Activated CD8-positive, alpha-beta T cell treated with anti-CD3 and anti-CD28 coated beads for 36 hours (primary cell): ENCODE data around the gene SPRR1B. TPM values are rescaled to one million over a fixed set of nuclear protein-coding genes. Genes with fewer than 3 reads are reported as not detected.

ENCODE experiments used
- ATAC-seq: fragments of 200-7000 bp; cut with Tn5 transposase; one replicate; pipeline ENCODE4 v1.10.0; 2021; ENCODE audit warnings: mild to moderate bottlenecking, moderate library complexity
- CTCF ChIA-PET: fragments of 350-600 bp; sonication (Branson Sonifier 250); formaldehyde crosslinking; loops from one replicate; lab custom pipeline; 2021; ENCODE audit warnings: antibody characterized with exemption; lab: Charles Lee
- POLR2A ChIA-PET: fragments of 350-600 bp; sonication (Branson Sonifier 250); formaldehyde crosslinking; loops from one replicate; lab custom pipeline; 2021; ENCODE audit warnings: antibody characterized with exemption; lab: Charles Lee
- DNase-seq: peaks from one replicate; pipeline ENCODE4 v3.0.0-alpha.2; 2020
- H3K27ac Mint-ChIP-seq: one replicate; pipeline ENCODE4 v1.8.0; 2021; ENCODE audit warnings: mild to moderate bottlenecking, mixed read lengths
- H3K27me3 Mint-ChIP-seq: one replicate; pipeline ENCODE4 v1.8.0; 2021; ENCODE audit warnings: mixed read lengths
- H3K36me3 Mint-ChIP-seq: one replicate; pipeline ENCODE4 v1.8.0; 2021; ENCODE audit warnings: low read depth, mixed read lengths
- H3K4me1 Mint-ChIP-seq: one replicate; pipeline ENCODE4 v1.8.0; 2021; ENCODE audit warnings: low read depth, mixed read lengths
- H3K4me3 Mint-ChIP-seq: one replicate; pipeline ENCODE4 v1.8.0; 2021; ENCODE audit warnings: mild to moderate bottlenecking, moderate library complexity, mixed read lengths
- H3K9me3 Mint-ChIP-seq: one replicate; pipeline ENCODE4 v1.8.0; 2021; ENCODE audit warnings: mixed read lengths
- CTCF ChIP-seq: fragments of 200-600 bp; IDR thresholded peaks from one replicate; pipeline ENCODE4 v1.8.0; 2022; ENCODE audit warnings: antibody characterized with exemption, mild to moderate bottlenecking
- intact Hi-C: fragments of 100-400 bp; cut with micrococcal nuclease; formaldehyde crosslinking; loops from one replicate; pipeline ENCODE4 v1.10.0; 2022
- total RNA-seq, 2 experiments: library from RNA; stranded (reverse); gene quantifications; one replicate each; pipeline ENCODE4 v1.2.3, GENCODE V29; 2021

The SPRR1B gene
- total RNA-seq, 2 experiments from 2014 or later: not detected

GRCh38 chr1:152993186-152993585 is 37.8 kb upstream of the SPRR1B start:
- Mint-ChIP-seq H3K27me3 (peaks cover 26% of the 10 kb centered on the region), H3K27ac (no peak overlapping the region), H3K9me3 (peaks cover 5% of the 10 kb centered on the region), H3K4me3 (no peak overlapping the region), H3K4me1 (no peaks in the 10 kb centered on the region), H3K36me3 (no peaks in the 10 kb centered on the region)
- ChIA-PET POLR2A (no interaction called here), CTCF (no interaction called here)
- DNase-seq (no peak), ATAC-seq (no peak)
- TF ChIP-seq CTCF: no peak
- intact Hi-C loops: no loop called here

DNA sequence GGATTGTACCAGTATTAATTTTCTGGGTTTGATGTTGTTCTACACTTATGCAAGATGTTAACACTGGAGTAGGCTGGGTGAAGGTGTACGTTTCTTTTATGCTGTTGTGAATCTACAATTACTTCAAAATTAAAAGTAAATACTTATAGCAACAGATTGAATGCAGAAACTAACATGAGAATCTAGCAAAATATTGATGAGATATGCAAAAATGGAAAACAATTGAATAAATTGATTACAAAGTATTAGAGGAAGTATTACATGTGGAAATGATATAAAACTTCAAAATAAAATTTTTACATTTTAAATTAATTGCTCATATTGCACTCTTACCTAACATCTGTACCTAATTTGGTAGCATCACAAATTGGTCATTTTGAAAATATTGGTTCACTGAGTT is 35.2 kb upstream of the SPRR1B start:
- no peak for DNase-seq
- ATAC-seq: no peak
- Mint-ChIP-seq H3K27me3 (peaks cover 26% of the 10 kb centered on the region), H3K9me3 (peaks cover 5% of the 10 kb centered on the region), H3K27ac (no peak overlapping the region), H3K4me1 (no peaks in the 10 kb centered on the region), H3K36me3 (no peaks in the 10 kb centered on the region), H3K4me3 (no peak overlapping the region)
- ChIA-PET POLR2A (no interaction called here), CTCF (no interaction called here)
- TF ChIP-seq CTCF: no peak
- intact Hi-C loops: no loop called here

DNA sequence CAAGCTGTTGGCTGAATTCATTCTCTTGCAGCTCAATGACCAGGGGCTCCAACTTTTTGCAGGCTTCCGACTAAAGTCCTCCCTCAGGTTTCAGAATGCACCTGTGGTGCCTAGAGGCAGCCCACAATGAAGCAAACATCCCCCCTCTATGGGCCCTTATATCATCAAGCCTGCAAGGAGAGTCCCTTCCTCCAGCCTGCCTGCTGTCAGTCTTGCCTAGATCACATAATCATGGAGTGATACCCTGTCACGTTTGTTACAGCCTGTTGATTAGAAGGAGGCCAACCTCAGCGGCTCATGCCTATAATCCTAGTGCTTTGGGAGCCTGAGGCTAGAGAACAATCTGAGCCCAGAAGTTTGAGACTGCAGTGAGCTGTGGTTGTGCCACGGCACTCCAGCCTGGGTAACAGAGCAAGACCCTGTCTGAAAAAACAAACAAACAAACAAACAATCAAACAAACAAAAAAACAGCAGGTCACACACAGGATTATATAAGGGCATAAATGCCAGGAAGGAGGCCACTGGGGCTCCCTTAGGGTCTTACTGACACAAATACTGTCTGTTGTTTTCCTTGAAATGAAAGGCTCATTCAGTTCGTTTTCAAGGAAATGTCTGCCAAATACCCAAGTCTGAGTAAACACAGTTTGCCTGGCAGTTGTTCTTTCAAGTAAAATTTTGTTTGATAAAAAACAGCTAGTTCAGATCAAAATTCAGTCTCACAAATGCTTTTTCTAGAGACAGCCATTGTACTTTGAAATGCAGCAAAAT is 34.2 kb upstream of the SPRR1B start:
- H3K9me3 Mint-ChIP-seq: peaks cover 5% of the 10 kb centered on the region
- no peak for ATAC-seq
- peaks cover 22% of the 10 kb centered on the region for H3K27me3 Mint-ChIP-seq
- intact Hi-C loops: no loop called here
- H3K36me3 Mint-ChIP-seq: no peaks in the 10 kb centered on the region
- H3K4me3 Mint-ChIP-seq: no peak overlapping the region
- DNase-seq: no peak
- POLR2A ChIA-PET: no interaction called here
- CTCF ChIA-PET: no interaction called here
- no peak for TF ChIP-seq CTCF
- H3K27ac Mint-ChIP-seq: no peak overlapping the region
- no peaks in the 10 kb centered on the region for H3K4me1 Mint-ChIP-seq

- intact Hi-C loops: no loop called here
- H3K4me3 Mint-ChIP-seq: no peak overlapping the region
- ChIA-PET CTCF (no interaction called here), POLR2A (no interaction called here)
- peaks cover 21% of the 10 kb centered on the region for H3K27me3 Mint-ChIP-seq
- ATAC-seq: no peak
- no peaks in the 10 kb centered on the region for H3K36me3 Mint-ChIP-seq
- TF ChIP-seq CTCF: no peak
- no peak overlapping the region for H3K27ac Mint-ChIP-seq
- H3K9me3 Mint-ChIP-seq: peaks cover 5% of the 10 kb centered on the region
- DNase-seq: no peak
- H3K4me1 Mint-ChIP-seq: no peaks in the 10 kb centered on the region
Measured at GRCh38 chr1:152997901-152998300, 33.1 kb upstream of the SPRR1B start.

- ChIA-PET CTCF (interaction anchor here (1.2 kb wide), 1 partner anchor 10 kb away, joined by 3 read pairs; no protein-coding TSS in a partner anchor), POLR2A (no interaction called here)
- Mint-ChIP-seq H3K27me3 (peaks cover 19% of the 10 kb centered on the region), H3K4me1 (no peaks in the 10 kb centered on the region), H3K9me3 (peaks cover 5% of the 10 kb centered on the region), H3K4me3 (no peak overlapping the region), H3K27ac (no peak overlapping the region), H3K36me3 (no peaks in the 10 kb centered on the region)
- ATAC-seq (no peak), DNase-seq (no peak)
- intact Hi-C loops: no loop called here
- TF ChIP-seq CTCF: no peak
Measured at GRCh38 chr1:152998476-152998875, 32.5 kb upstream of the SPRR1B start.
